ENCODE results near the gene YY1.

YY1 gene

DNA sequence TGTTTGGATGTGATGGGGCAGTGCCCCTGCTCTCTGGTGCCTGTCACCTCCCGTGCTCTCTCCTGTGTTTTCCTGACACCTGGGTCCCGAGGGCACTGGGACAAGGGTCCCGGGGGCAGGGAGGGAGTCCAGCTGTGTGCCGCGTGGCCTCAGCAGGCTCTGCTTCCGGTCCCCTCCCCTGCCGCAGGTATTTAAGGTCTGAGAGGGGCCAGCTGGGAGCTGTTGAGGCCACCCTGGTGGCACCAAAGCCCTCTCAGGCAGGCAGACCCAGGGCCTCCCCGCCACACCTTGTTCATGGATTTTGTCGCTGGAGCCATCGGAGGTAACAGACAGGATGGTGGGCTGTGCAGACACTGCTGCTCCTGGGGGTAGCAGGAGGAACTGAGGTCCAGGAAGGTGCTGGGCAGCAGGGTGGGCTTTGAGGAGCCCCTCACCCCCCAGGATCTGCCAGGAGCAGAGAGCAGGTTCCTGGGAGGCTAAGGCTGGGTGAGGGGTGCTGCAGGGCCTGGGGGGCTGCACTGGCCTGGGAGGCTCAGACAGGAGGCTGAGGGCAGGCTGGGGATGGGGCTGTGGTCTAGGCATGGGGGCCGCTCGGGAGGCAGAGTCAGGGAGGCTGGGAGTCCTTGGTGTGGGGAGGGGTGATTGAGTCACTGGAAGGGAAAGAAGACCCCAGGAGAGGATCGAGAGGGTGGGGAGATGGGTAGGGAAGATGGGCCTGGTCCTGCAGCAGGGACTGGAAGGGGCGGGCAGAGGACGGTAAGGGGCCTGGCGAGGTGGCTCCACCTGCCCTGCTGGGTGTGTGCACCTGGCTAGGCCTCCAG is 84.4 kb downstream of the YY1 start, which contains the start of gene SLC25A47:
Gene SLC25A47, plus strand, starts transcription at position 219 of the 821 bp plus-strand sequence. Its CDS starts 76 bp downstream, at position 295.
- no peak for ATAC-seq
- TF ChIP-seq ZFP30 (CRISPR knock-in tag; IDR thresholded peaks at IDR 0.05) (no peak), OSR1 (CRISPR knock-in tag; IDR thresholded peaks at IDR 0.05) (no peak)
- TF ChIP-seq, protein P1, sequence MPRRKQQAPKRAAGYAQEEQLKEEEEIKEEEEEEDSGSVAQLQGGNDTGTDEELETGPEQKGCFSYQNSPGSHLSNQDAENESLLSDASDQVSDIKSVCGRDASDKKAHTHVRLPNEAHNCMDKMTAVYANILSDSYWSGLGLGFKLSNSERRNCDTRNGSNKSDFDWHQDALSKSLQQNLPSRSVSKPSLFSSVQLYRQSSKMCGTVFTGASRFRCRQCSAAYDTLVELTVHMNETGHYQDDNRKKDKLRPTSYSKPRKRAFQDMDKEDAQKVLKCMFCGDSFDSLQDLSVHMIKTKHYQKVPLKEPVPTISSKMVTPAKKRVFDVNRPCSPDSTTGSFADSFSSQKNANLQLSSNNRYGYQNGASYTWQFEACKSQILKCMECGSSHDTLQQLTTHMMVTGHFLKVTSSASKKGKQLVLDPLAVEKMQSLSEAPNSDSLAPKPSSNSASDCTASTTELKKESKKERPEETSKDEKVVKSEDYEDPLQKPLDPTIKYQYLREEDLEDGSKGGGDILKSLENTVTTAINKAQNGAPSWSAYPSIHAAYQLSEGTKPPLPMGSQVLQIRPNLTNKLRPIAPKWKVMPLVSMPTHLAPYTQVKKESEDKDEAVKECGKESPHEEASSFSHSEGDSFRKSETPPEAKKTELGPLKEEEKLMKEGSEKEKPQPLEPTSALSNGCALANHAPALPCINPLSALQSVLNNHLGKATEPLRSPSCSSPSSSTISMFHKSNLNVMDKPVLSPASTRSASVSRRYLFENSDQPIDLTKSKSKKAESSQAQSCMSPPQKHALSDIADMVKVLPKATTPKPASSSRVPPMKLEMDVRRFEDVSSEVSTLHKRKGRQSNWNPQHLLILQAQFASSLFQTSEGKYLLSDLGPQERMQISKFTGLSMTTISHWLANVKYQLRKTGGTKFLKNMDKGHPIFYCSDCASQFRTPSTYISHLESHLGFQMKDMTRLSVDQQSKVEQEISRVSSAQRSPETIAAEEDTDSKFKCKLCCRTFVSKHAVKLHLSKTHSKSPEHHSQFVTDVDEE (CRISPR knock-in tag; IDR thresholded peaks at IDR 0.05), result no peak

DNA sequence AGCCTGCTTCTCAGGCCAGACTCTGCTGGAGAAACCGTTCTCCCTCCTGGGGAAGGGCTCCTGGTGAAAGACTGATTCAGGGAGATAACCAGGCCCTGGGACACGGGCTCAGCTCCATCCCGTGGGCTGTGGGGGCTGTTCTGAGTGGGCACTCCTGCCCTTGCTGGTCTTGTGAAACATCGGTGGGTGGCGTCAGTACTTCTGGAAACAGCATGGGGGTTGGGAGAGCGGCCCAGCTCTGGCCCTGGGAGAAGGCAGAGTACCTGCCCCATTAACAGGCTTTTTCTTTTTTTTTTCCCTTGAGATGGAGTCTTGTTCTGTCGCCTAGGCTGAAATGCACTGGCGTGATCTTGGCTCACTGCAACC is 85.0 kb downstream of the YY1 start:
- ATAC-seq, result no peak
- no peak for TF ChIP-seq ARNTL (CRISPR knock-in tag; IDR thresholded peaks at IDR 0.05; ENCODE audit: borderline replicate concordance, low read depth)
- TF ChIP-seq, protein P2, sequence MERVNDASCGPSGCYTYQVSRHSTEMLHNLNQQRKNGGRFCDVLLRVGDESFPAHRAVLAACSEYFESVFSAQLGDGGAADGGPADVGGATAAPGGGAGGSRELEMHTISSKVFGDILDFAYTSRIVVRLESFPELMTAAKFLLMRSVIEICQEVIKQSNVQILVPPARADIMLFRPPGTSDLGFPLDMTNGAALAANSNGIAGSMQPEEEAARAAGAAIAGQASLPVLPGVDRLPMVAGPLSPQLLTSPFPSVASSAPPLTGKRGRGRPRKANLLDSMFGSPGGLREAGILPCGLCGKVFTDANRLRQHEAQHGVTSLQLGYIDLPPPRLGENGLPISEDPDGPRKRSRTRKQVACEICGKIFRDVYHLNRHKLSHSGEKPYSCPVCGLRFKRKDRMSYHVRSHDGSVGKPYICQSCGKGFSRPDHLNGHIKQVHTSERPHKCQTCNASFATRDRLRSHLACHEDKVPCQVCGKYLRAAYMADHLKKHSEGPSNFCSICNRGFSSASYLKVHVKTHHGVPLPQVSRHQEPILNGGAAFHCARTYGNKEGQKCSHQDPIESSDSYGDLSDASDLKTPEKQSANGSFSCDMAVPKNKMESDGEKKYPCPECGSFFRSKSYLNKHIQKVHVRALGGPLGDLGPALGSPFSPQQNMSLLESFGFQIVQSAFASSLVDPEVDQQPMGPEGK (CRISPR knock-in tag; IDR thresholded peaks at IDR 0.05; ENCODE audit: borderline replicate concordance), result no peak
- TF ChIP-seq GLIS3 (CRISPR knock-in tag; IDR thresholded peaks at IDR 0.05), result no peak

DNA sequence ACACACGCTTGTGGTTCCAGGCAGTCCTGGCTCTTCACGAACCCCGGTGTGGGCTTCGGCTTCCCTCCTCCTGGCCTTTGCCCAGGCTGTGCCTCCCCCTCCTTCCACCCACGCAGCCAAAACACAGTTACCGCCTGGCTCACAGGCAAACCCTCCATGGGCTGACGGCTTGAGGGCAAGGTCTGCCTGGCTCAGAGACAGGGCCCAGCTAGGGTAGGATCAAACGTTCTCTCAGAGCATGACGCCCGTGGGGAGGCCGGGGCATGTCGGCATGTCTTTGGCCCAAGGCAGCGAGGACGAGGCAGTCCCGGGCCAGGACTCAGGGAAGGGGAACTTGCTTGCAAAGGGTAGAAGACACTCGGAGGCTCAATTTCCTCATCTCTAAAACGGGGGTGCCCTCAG is 86.3 kb downstream of the YY1 start:
- TF ChIP-seq RARB (CRISPR knock-in tag; IDR thresholded peaks at IDR 0.05), result no peak
- TF ChIP-seq, protein P3, sequence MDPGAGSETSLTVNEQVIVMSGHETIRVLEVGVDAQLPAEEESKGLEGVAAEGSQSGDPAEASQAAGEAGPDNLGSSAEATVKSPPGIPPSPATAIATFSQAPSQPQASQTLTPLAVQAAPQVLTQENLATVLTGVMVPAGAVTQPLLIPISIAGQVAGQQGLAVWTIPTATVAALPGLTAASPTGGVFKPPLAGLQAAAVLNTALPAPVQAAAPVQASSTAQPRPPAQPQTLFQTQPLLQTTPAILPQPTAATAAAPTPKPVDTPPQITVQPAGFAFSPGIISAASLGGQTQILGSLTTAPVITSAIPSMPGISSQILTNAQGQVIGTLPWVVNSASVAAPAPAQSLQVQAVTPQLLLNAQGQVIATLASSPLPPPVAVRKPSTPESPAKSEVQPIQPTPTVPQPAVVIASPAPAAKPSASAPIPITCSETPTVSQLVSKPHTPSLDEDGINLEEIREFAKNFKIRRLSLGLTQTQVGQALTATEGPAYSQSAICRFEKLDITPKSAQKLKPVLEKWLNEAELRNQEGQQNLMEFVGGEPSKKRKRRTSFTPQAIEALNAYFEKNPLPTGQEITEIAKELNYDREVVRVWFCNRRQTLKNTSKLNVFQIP (CRISPR knock-in tag; IDR thresholded peaks at IDR 0.05; ENCODE audit: borderline replicate concordance, low read depth), result no peak
- ATAC-seq, result no peak

DNA sequence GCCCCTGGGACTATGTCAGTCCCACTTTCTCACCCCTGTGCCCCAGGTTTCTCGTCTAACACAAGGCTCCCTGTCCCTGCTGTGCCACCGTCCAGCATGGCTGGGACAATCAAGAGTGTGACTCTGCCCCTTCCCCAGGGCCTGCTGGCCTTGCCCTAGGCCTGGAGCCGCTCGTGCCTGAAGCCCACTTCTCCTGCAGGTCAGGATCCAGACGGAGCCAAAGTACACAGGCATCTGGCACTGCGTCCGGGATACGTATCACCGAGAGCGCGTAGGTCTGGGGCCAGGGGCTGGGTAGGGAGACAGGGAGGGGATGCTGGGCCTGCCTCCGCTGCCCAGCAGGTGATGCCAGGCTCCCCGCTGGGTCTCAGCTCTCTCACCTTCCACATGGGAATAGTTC is 87.0 kb downstream of the YY1 start:
- no peak for TF ChIP-seq ZNF70 (CRISPR knock-in tag; IDR thresholded peaks at IDR 0.05)

DNA sequence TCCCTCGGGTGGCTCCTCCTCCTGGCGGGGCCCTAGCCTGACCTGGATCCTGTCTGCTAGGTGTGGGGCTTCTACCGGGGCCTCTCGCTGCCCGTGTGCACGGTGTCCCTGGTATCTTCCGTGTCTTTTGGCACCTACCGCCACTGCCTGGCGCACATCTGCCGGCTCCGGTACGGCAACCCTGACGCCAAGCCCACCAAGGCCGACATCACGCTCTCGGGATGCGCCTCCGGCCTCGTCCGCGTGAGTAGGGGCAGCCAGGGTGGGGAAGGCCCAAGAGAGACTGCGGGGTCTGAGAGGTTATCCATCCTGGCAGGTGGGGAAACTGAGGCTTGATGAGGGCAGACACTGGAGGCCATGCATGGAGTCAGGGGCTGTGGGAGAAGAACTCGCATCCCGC is 88.2 kb downstream of the YY1 start:
- ATAC-seq, result no peak
- TF ChIP-seq ESRRG (CRISPR knock-in tag; IDR thresholded peaks at IDR 0.05) (no peak), ZNF70 (CRISPR knock-in tag; IDR thresholded peaks at IDR 0.05) (no peak), TCF4 (CRISPR knock-in tag; IDR thresholded peaks at IDR 0.05; ENCODE audit: borderline replicate concordance) (no peak)
- TF ChIP-seq, protein P2 (CRISPR knock-in tag; IDR thresholded peaks at IDR 0.05; ENCODE audit: borderline replicate concordance), result no peak
- TF ChIP-seq, protein P3 (CRISPR knock-in tag; IDR thresholded peaks at IDR 0.05; ENCODE audit: borderline replicate concordance, low read depth), result no peak

More for the DNA sequence above, 87.0 kb downstream of the YY1 start:
- ATAC-seq, result no peak

Data from SK-N-SH treated with all-trans-retinoic acid at 6 μM for 48 hours (cell line).